ENCODE results near the gene ABI3. TPM values are rescaled to one million over a fixed set of nuclear protein-coding genes. Genes with fewer than 3 reads are reported as not detected.
"Not testable (repeated sequence)": the region's sequence is repeated elsewhere in the genome, so short reads cannot be mapped to it uniquely, and the experiment has no call there.

ABI3 gene, protein sequence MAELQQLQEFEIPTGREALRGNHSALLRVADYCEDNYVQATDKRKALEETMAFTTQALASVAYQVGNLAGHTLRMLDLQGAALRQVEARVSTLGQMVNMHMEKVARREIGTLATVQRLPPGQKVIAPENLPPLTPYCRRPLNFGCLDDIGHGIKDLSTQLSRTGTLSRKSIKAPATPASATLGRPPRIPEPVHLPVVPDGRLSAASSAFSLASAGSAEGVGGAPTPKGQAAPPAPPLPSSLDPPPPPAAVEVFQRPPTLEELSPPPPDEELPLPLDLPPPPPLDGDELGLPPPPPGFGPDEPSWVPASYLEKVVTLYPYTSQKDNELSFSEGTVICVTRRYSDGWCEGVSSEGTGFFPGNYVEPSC
- 10 to 100 TPM; 86.4 to 86.7 TPM for total RNA-seq

DNA sequence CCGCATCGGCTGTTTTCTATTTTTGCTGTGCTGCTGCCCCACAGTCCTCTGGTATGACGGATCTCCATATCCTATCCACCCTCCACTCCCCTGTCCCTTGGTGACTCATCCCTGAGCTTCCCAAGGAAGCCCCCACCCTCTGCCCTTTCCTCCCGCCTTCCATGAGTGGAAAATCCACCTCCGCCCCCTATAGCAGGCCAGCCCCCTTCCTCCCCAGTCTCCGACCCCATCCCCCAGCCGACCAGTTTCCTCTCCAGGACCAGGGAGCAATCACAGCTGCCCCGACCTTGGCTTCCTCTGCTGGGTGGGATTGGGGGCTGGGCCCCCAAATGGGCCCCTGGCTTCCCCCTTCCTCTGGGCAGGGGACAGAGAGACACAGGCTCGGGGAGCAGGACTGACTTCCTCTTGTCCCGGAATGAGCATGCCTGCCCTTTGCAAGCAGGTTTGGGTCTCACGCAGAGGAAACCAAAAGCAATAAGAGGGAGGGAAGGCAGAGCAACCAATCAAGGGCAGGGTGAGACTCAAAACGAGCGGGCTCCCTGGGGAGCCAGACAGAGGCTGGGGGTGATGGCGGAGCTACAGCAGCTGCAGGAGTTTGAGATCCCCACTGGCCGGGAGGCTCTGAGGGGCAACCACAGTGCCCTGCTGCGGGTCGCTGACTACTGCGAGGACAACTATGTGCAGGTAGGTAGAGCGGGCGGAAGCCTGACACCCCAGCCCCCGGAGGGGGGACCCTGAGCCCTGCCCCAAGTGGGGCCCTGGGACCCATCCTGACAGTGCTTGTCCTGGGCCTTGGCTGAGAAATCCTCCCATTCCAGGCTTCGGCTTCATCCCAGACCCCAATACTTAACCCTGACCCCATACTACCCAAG is at the start of gene ABI3, which contains the start of gene GNGT2:
TSS of gene ABI3 (plus strand) at position 550 of the 872 bp plus-strand sequence. CDS start at position 568, 18 bp downstream.
TSS of gene GNGT2 (minus strand) at position 417 of the 872 bp plus-strand sequence. CDS start 3,152 bp downstream, outside the sequence.
- peak within 1 kb of the TSS; percentile 99 for H3K4me3 Mint-ChIP-seq
- DNase-seq = peak; percentile 70
- POLR2A ChIA-PET = interaction anchor here (0.6 to 9.5 kb wide), 8 partner anchors 8 to 315 kb away, joined by 3 to 120 read pairs (median 21); no protein-coding TSS in a partner anchor
- H3K4me1 Mint-ChIP-seq = peaks cover 47% of the 10 kb centered on the region
- H3K9me3 Mint-ChIP-seq = no peaks in the 10 kb centered on the region
- ATAC-seq (ENCODE audit: low read depth) = peak; percentile 87
- H3K27ac Mint-ChIP-seq = peak within 1 kb of the TSS; percentile 88
- no peaks in the 10 kb centered on the region for H3K27me3 Mint-ChIP-seq
- peaks cover 50% of the 10 kb centered on the region for H3K36me3 Mint-ChIP-seq

DNA sequence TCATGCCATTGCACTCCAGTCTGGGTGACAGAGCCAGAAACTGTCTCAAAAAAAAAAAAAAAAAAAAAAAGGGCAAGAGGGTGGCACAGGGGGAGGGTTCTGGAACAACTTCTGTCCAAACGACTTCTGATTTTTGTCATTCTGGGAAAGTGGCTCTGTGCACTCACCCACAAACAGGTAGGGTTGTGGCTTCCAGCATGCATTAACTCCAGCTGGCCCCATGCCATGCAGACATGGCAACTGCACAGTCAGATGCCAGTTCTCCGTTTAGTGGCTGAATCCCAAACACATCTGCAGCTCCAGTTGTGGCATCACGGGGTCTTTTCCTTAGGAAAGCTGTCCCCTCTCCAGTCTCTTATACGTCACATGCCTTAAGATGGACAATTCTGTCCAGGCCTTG is 47.6 kb upstream of the ABI3 start:
- Mint-ChIP-seq H3K36me3 (no peaks in the 10 kb centered on the region), H3K9me3 (no peaks in the 10 kb centered on the region), H3K4me3 (no peak overlapping the region), H3K4me1 (no peaks in the 10 kb centered on the region), H3K27me3 (peaks cover 50% of the 10 kb centered on the region), H3K27ac (no peak overlapping the region)
- ATAC-seq (ENCODE audit: low read depth) (no peak), DNase-seq (no peak)
- POLR2A ChIA-PET = no interaction called here

DNA sequence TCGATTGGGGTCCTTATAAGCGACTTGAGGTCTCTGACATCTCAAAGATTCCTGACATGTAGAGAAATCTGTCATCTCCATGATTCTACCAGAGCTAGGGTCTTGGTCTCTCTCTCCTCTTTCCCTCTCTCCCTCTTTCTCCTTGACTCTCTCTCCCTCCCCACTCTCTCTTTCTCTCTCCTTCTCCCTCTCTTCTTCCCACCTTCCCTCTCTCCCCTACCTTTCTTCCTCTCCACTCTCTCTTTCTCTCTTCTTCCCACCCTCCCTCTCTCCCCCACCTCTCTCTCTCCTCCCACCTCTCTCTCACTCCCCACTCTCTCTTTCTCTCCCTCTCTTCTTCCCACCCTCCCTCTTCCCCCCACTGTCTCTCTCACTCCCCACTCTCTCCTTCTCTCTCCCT is 45.4 kb upstream of the ABI3 start:
- H3K4me1 Mint-ChIP-seq = no peaks in the 10 kb centered on the region

DNA sequence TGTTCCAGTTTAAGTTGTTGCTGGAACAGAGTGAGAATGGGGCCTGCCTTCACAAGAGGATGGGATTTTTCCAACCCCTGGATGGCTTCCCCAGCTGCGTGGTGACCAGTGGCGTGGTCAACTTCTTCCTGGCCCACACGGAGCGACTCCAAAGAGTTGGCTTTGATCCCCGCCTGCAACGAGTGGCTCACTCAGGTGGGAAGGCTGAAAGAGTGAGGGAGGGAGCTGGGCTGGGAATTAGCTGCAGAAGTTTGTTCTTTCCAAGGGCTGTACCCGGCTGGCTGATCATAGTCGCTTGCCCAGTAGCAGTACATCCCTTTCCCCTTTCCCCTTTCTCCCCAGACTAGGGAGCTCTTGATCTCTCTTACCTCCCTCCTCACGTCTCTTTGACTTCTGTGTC is 41.8 kb upstream of the ABI3 start:
- Mint-ChIP-seq H3K27ac (no peak overlapping the region), H3K4me1 (no peaks in the 10 kb centered on the region), H3K36me3 (no peaks in the 10 kb centered on the region), H3K9me3 (peaks cover 1% of the 10 kb centered on the region), H3K4me3 (no peak overlapping the region), H3K27me3 (peaks cover 57% of the 10 kb centered on the region)
- POLR2A ChIA-PET = no interaction called here
- ATAC-seq (ENCODE audit: low read depth) = no peak
- DNase-seq = no peak

More for the DNA sequence above, 45.4 kb upstream of the ABI3 start:
- Mint-ChIP-seq H3K9me3 (peaks cover 1% of the 10 kb centered on the region), H3K27me3 (peaks cover 60% of the 10 kb centered on the region), H3K27ac (no peak overlapping the region), H3K4me3 (no peak overlapping the region), H3K36me3 (no peaks in the 10 kb centered on the region)
- ATAC-seq (ENCODE audit: low read depth) (no peak), DNase-seq (no peak)
- POLR2A ChIA-PET = no interaction called here

DNA sequence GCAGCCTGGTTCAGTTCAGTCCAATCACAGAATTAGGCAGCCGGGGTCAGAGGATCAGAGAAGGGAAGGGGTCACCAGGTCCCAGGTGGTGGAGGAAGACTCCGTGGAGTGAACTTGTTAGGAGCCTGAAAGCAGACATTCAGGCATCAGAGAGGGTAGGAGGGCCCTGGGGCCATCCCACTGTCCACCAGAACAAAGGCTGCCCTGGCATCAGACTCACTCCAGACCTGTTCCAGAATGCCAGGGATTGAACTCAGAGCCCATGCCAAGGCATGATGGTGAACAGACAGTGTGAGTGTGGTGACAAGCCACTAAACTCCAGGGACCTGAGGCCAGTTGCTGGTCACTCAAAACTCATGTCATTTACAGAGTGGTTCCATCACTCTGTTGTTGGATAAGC is 40.3 kb upstream of the ABI3 start:
- Mint-ChIP-seq H3K27ac (no peak overlapping the region), H3K27me3 (peaks cover 48% of the 10 kb centered on the region), H3K4me3 (no peak overlapping the region), H3K36me3 (no peaks in the 10 kb centered on the region), H3K9me3 (peaks cover 3% of the 10 kb centered on the region), H3K4me1 (no peaks in the 10 kb centered on the region)
- no peak for DNase-seq
- ATAC-seq (ENCODE audit: low read depth) = no peak
- POLR2A ChIA-PET = no interaction called here

DNA sequence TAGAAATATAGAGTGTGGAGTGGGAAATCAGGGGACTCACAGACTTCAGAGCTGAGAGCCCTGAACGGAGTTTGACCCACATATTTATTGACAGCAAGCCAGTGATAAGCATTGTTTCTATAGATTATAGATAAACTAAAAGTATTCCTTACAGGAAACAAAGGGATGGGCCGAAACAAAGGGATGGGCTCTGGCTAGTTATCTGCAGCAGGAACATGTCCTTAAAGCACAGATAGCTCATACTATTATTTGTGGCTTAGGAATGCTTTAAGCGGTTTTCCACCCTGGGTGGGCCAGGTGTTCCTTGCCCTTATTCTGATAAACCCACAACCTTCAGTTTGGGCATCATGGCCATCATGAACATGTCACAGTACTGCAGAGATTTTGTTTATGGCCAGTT is 39.8 kb upstream of the ABI3 start:
- ATAC-seq (ENCODE audit: low read depth); POLR2A ChIA-PET; H3K36me3 Mint-ChIP-seq; H3K27ac Mint-ChIP-seq; H3K4me1 Mint-ChIP-seq; H3K4me3 Mint-ChIP-seq; DNase-seq; H3K9me3 Mint-ChIP-seq: not testable (repeated sequence)
- H3K27me3 Mint-ChIP-seq = peaks cover 43% of the 10 kb centered on the region

DNA sequence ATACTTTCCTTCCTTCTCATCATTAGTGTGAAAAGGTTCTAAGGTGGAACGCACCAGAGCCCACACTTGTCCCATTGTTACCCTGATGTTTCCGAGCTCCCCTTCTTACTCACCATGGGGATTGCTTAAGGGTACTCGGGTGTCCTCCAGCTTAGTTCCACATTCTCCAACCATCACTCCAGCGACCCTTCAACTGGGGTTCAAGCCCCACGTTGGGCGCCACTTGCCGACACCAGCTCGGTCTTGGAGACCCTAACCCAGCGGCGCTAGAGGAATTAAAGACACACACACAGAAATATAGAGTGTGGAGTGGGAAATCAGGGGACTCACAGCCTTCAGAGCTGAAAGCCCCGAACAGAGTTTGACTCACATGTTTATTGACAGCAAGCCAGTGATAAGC is 34.5 kb upstream of the ABI3 start:
- peaks cover 16% of the 10 kb centered on the region for H3K9me3 Mint-ChIP-seq
- ATAC-seq (ENCODE audit: low read depth); H3K36me3 Mint-ChIP-seq; H3K4me1 Mint-ChIP-seq; H3K27ac Mint-ChIP-seq; DNase-seq; H3K27me3 Mint-ChIP-seq; H3K4me3 Mint-ChIP-seq: not testable (repeated sequence)
- POLR2A ChIA-PET = interaction anchor here (0.8 kb wide), 1 partner anchor 50 kb away, joined by 3 read pairs; no protein-coding TSS in a partner anchor

DNA sequence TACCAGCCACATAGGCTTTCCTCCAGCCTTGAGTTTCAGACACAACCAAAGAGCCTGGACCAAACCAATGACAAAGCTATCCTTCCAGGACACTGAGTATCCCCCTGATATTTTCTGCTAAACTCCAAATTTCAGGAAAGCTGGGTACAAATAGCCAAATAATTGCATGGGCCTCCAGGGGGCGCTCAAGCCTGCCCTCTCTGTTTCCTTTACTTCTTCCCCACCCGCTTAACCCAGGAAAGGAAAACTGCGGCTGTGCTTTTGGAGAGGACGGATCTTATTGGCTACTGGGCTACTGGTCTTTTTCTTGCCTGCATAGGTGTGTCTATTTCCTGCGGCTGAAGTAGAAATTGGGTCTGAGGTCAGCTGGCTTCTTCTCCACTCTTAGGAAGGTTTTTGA is 30.2 kb upstream of the ABI3 start:
- POLR2A ChIA-PET = interaction anchor here (0.7 to 3.6 kb wide), 7 partner anchors 12 to 111 kb away, joined by 3 to 44 read pairs (median 4); no protein-coding TSS in a partner anchor
- Mint-ChIP-seq H3K36me3 (peaks cover 11% of the 10 kb centered on the region), H3K9me3 (peaks cover 27% of the 10 kb centered on the region), H3K27ac (no peak overlapping the region), H3K4me1 (peaks cover 5% of the 10 kb centered on the region), H3K27me3 (peaks cover 3% of the 10 kb centered on the region), H3K4me3 (no peak overlapping the region)
- DNase-seq = peak; percentile 65
- ATAC-seq (ENCODE audit: low read depth) = peak; percentile 22

DNA sequence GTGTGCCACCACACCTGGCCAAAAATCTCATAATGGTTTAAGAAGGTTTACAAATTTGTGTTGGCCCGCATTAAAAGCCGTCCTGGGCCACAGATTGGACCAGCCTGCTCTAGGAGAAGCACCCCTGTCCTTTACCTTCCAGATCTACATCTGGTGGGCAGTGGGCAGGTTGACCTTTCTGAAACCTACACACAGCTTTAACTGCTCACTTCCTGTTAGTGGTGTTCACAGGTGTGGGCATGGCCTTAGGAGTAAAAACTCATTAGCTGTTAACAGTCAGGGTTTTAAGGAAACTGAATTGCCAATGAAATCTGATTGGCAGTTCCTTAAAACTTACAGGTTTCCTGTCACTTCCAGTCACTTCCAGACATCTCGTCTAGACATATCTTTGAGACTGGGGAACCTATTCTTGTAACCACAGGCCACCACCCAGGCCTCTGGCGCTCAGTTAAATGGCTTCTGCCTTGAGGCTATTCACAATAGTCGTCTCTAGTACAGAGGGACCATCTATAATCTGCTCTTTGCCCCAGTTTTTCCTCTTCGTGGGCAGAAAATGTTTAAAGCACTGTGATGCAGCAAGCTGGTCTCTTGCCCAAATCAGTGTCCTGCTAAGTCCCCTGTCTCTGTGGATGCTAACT is 29.4 kb upstream of the ABI3 start:
- Mint-ChIP-seq H3K4me1 (peaks cover 5% of the 10 kb centered on the region), H3K4me3 (no peak overlapping the region), H3K27me3 (peaks cover 3% of the 10 kb centered on the region), H3K36me3 (peaks cover 13% of the 10 kb centered on the region), H3K27ac (no peak overlapping the region), H3K9me3 (peaks cover 27% of the 10 kb centered on the region)
- DNase-seq = no peak
- no peak for ATAC-seq (ENCODE audit: low read depth)
- POLR2A ChIA-PET = interaction anchor here (1.0 to 3.6 kb wide), 5 partner anchors 12 to 49 kb away, joined by 3 to 44 read pairs (median 4); partner anchors contain the start of gene PHOSPHO1

DNA sequence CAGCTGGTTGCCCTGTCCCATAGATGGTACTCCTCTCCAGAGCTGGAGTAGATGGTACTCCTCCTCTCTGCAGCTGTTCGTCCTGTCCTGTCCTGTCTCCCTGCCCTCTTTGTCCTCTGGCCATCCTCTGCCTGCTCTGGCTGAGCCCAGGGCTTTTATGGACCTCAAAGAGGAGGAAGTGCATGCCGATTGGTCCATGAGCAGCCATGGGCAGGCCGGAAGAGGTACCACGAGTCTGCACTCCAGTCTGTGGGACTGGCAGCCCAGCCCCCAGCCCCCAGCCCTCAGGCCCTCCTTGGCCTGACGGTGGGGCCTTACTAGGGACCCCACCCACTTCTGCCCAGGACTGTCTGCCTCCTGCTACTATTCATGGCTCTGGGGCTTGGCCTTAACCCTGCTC is 27.2 kb upstream of the ABI3 start:
- H3K27me3 Mint-ChIP-seq = peaks cover 3% of the 10 kb centered on the region
- no peak overlapping the region for H3K4me3 Mint-ChIP-seq
- peaks cover 15% of the 10 kb centered on the region for H3K36me3 Mint-ChIP-seq
- H3K9me3 Mint-ChIP-seq = peaks cover 18% of the 10 kb centered on the region
- DNase-seq (no peak), ATAC-seq (ENCODE audit: low read depth) (no peak)
- peaks cover 5% of the 10 kb centered on the region for H3K4me1 Mint-ChIP-seq
- POLR2A ChIA-PET = no interaction called here
- no peak overlapping the region for H3K27ac Mint-ChIP-seq

DNA sequence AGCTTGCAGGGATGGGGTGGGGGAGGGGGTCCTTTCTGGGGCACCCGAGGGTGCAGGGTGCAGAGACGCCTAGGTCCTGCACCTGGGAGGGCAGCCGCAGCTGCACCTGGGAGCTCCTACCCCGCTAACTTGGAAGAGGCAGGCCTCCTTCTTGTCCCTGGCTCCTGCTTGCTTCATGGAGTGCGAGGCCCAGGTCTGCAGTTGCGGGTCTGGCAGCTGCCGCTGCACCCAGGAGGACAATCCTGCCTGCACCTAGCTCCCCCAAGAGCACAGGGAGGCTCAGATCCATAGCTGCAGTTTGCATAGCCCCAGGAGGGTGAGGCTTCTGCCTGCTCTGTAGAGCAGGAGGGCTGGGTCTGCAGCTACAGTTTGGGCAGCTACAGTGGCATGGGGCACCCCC is 26.7 kb upstream of the ABI3 start:
- Mint-ChIP-seq H3K27me3 (peaks cover 3% of the 10 kb centered on the region), H3K27ac (no peak overlapping the region)
- POLR2A ChIA-PET = no interaction called here

DNA sequence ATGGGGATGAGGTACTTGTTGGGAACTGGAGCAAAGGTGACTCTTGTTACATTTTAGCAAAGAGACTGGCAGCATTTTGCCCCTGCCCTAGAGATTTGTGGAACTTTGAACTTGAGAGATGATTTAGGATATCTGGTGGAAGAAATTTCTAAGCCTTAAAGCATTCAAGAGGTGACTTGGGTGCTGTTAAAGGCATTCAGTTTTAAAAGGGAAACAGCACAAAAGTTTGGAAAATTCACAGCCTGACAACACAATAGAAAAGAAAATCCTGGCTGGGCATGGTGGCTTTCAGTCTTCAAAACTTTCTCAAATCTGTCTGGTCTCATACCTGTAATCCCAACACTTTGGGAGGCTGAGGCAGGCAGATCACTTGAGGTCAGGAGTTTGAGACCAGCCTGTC is 26.0 kb upstream of the ABI3 start:
- H3K27ac Mint-ChIP-seq; ATAC-seq (ENCODE audit: low read depth); POLR2A ChIA-PET; DNase-seq; H3K4me3 Mint-ChIP-seq; H3K4me1 Mint-ChIP-seq; H3K27me3 Mint-ChIP-seq: not testable (repeated sequence)
- peaks cover 15% of the 10 kb centered on the region for H3K36me3 Mint-ChIP-seq
- peaks cover 18% of the 10 kb centered on the region for H3K9me3 Mint-ChIP-seq

More for the DNA sequence above, 26.7 kb upstream of the ABI3 start:
- no peak for DNase-seq
- no peak overlapping the region for H3K4me3 Mint-ChIP-seq
- peaks cover 18% of the 10 kb centered on the region for H3K9me3 Mint-ChIP-seq
- no peak for ATAC-seq (ENCODE audit: low read depth)
- peaks cover 5% of the 10 kb centered on the region for H3K4me1 Mint-ChIP-seq
- H3K36me3 Mint-ChIP-seq = peaks cover 15% of the 10 kb centered on the region

DNA sequence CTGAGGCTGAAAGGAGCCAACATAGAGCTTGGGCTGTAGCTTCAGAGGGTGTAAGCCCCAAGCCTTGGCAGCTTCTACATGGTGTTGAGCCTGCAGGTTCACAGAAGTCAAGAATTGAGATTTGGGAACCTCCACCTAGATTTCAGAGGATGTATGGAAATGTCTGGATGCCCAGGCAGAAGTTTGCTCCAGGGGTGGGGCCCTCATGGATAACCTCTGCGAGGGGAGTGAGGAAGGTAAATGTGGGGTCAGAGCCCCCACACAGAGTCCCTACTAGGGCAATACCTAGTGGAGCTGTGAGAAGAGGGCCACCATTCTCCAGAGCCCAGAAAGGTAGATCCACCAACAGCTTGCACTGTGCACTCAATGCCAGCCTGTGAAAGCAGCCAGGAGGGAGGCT is 25.1 kb upstream of the ABI3 start:
- Mint-ChIP-seq H3K36me3 (peaks cover 15% of the 10 kb centered on the region), H3K9me3 (peaks cover 18% of the 10 kb centered on the region)
- H3K27me3 Mint-ChIP-seq; H3K27ac Mint-ChIP-seq; POLR2A ChIA-PET; H3K4me3 Mint-ChIP-seq; DNase-seq; ATAC-seq (ENCODE audit: low read depth); H3K4me1 Mint-ChIP-seq: not testable (repeated sequence)
